K562 (cell line): Measurements from ENCODE around the gene SLC6A8. TPM values are rescaled to one million over a fixed set of nuclear protein-coding genes. Genes with fewer than 3 reads are reported as not detected.

Experiments
- ATAC-seq: fragments of 200-7000 bp; cut with Tn5 transposase; 3 replicates; pipeline ENCODE4 v1.9.1; 2020; ENCODE audit warnings: moderate library complexity
- BruUV-seq: library from RNA; stranded (reverse); fragments of 400-500 nt; replicated peaks from 2 replicates; lab custom pipeline; 2021; lab: Mats Ljungman, UMichigan
- CTCF ChIA-PET: fragments of 300-600 bp; formaldehyde crosslinking; extraction: SDS; loops from one replicate; lab custom pipeline; 2021; ENCODE audit warnings: low intra/inter-chr PET ratio; lab: Yijun Ruan, JAX
- POLR2A ChIA-PET: fragments of 300-600, 350-650 bp; sonication (Branson Sonifier 250); formaldehyde crosslinking; extraction: SDS; loops from one replicate; lab custom pipeline; 2021; ENCODE audit warnings: antibody characterized with exemption, inconsistent platforms; lab: Yijun Ruan, JAX
- DNase-seq, 4 experiments: peaks; one replicate each; pipeline versions ENCODE4 v3.0.0 to v3.0.0-alpha.2; 2011 to 2018; ENCODE audit warnings: low spot score in 3 of 4, mixed read lengths in 3 of 4; ENCODE audit errors: extremely low read depth in 1 of 4
- FAIRE-seq: peaks from 2 replicates; lab custom pipeline; 2011; peaks lifted over from hg19 to GRCh38; lab: Jason Lieb, UNC
- H2AFZ ChIP-seq: 2 replicates; pipeline ENCODE4 v1.6.0; 2011; ENCODE audit warnings: low read depth, low read length, control low read depth, inconsistent platforms
- H3K27ac ChIP-seq: fragments of 200-600 bp; 3 replicates; pipeline ENCODE4 v1.8.0; 2011; ENCODE audit warnings: low read depth, mild to moderate bottlenecking, control low read depth, inconsistent platforms, low read length, moderate library complexity, mixed read lengths; ENCODE audit errors: extremely low read depth
- H3K27me3 ChIP-seq, 2 experiments: fragments of 300-600 bp in 1 of 2; 2 replicates in 1 of 2; 3 replicates in 1 of 2; pipeline versions ENCODE4 v1.6.0 to v1.8.0; 2011; ENCODE audit warnings: inconsistent platforms in 2 of 2, low read length in 2 of 2, mild to moderate bottlenecking in 1 of 2, mixed read lengths in 1 of 2, moderate library complexity in 1 of 2; ENCODE audit not compliant: control insufficient read depth in 2 of 2, insufficient read depth in 2 of 2
- H3K36me3 ChIP-seq: fragments of 300-600 bp; 3 replicates; pipeline ENCODE4 v1.8.0; 2011; ENCODE audit warnings: mild to moderate bottlenecking, low read length, inconsistent platforms; ENCODE audit not compliant: control insufficient read depth, insufficient read depth
- H3K4me1 ChIP-seq, 2 experiments: fragments of 200-600 bp in 1 of 2; replicated peaks in 1 of 2; 2 replicates in 1 of 2; 3 replicates in 1 of 2; pipeline versions ENCODE4 v1.5.1 to v1.8.0; 2011; ENCODE audit warnings: inconsistent platforms in 2 of 2, low read length in 2 of 2, mild to moderate bottlenecking in 1 of 2, mixed read lengths in 1 of 2, moderate library complexity in 1 of 2; ENCODE audit not compliant: control insufficient read depth in 2 of 2, insufficient read depth in 2 of 2
- H3K4me2 ChIP-seq: 2 replicates; pipeline ENCODE4 v1.6.1; 2011; ENCODE audit warnings: low read length, control low read depth, inconsistent platforms, mixed read lengths; ENCODE audit not compliant: insufficient read depth
- H3K4me3 ChIP-seq: fragments of 200-600 bp; sonication (generic), shearing (Covaris generic); 2 replicates; pipeline ENCODE4 v1.5.1; 2016; ENCODE audit warnings: control low read depth, inconsistent platforms
- H3K79me2 ChIP-seq: fragments of 200-600 bp; 3 replicates; pipeline ENCODE4 v1.8.0; 2011; ENCODE audit warnings: low read length, inconsistent platforms; ENCODE audit not compliant: control insufficient read depth, insufficient read depth
- H3K9ac ChIP-seq, 2 experiments: 2 replicates each; pipeline versions ENCODE4 v1.6.0 to v1.6.1; 2011; ENCODE audit warnings: low read depth in 2 of 2, low read length in 2 of 2, control low read depth in 1 of 2, inconsistent platforms in 1 of 2, mild to moderate bottlenecking in 1 of 2, mixed read lengths in 1 of 2; ENCODE audit not compliant: insufficient read depth in 1 of 2
- H3K9me1 ChIP-seq: one replicate; pipeline ENCODE4 v1.6.0; 2011; ENCODE audit warnings: inconsistent platforms, mild to moderate bottlenecking, low read length, moderate library complexity; ENCODE audit not compliant: control insufficient read depth, insufficient read depth
- H3K9me3 ChIP-seq: replicated peaks from 2 replicates; pipeline ENCODE4 v1.5.1; 2011; ENCODE audit warnings: low read depth, low read length, inconsistent platforms; ENCODE audit not compliant: control insufficient read depth, insufficient read depth
- H4K20me1 ChIP-seq: replicated peaks from 2 replicates; pipeline ENCODE4 v1.6.1; 2011; ENCODE audit warnings: low read length, inconsistent platforms, mixed read lengths; ENCODE audit not compliant: control insufficient read depth, insufficient read depth
- ATF1 ChIP-seq, 2 experiments: fragments of 450-650 bp in 1 of 2; IDR thresholded peaks; 2 replicates each; pipeline ENCODE4 v1.6.1; 2016; ENCODE audit warnings: missing compliant biosample characterization in 1 of 2, missing genetic modification characterization in 1 of 2
- ERF ChIP-seq: fragments of 450-650 bp; formaldehyde crosslinking; IDR thresholded peaks from 2 replicates; pipeline ENCODE4 v1.4.0; 2020; ENCODE audit warnings: mild to moderate bottlenecking, mixed read lengths
- ESRRA ChIP-seq: fragments of 450-650 bp; IDR thresholded peaks from 2 replicates; pipeline ENCODE4 v1.6.1; 2014; ENCODE audit warnings: low read depth, mild to moderate bottlenecking, moderate library complexity, borderline replicate concordance
- POLR2B ChIP-seq: fragments of 450-650 bp; IDR thresholded peaks from 2 replicates; pipeline ENCODE4 v1.6.1; 2018; ENCODE audit warnings: low read depth; ENCODE audit not compliant: partially characterized antibody
- RBFOX2 ChIP-seq: fragments of 200-400 bp; formaldehyde crosslinking; IDR thresholded peaks from 2 replicates; pipeline ENCODE4 v1.6.1; 2017; ENCODE audit warnings: low read depth, mild to moderate bottlenecking, low read length, moderate library complexity
- SPI1 ChIP-seq: IDR thresholded peaks from 2 replicates; pipeline ENCODE4 v1.6.1; 2011; ENCODE audit warnings: low read depth, low read length, control low read depth, borderline replicate concordance
- TBL1XR1 ChIP-seq, 2 experiments: IDR thresholded peaks; 2 replicates each; pipeline ENCODE4 v1.6.1; 2012; ENCODE audit warnings: improper control_type of control experiment in 2 of 2, low read length in 2 of 2, mild to moderate bottlenecking in 1 of 2
- ZFX ChIP-seq: sonication (generic); formaldehyde crosslinking; IDR thresholded peaks from 2 replicates; pipeline ENCODE4 v1.8.0; 2022; ENCODE audit warnings: mild to moderate bottlenecking, missing genetic modification reagents, moderate library complexity
- ZNF263 ChIP-seq: sonication (generic); formaldehyde crosslinking; IDR thresholded peaks from 2 replicates; pipeline ENCODE4 v1.8.0; 2022; ENCODE audit warnings: mild to moderate bottlenecking, missing genetic modification reagents, borderline replicate concordance
- ZNF584 ChIP-seq: fragments of 200-800 bp; sonication (Bioruptor generic); IDR thresholded peaks from 2 replicates; pipeline ENCODE4 v1.6.1; 2016; ENCODE audit warnings: low read depth, mild to moderate bottlenecking, missing genetic modification characterization, missing compliant biosample characterization
- WGBS: fragments of 100-300 bp; shearing (Covaris generic); methylation state at CpG from one replicate; pipeline ENCODE4 v1.1.6; 2016; ENCODE audit warnings: low coverage, mixed read lengths; ENCODE audit not compliant: insufficient coverage; ENCODE audit errors: missing lambda C conversion rate; 5-methylcytosine and 5-hydroxymethylcytosine counted together
- in situ Hi-C: fragments of 300-500 bp; cut with MboI; formaldehyde crosslinking; loops from 4 replicates; pipeline ENCODE4 v1.15.0; 2018; ENCODE audit warnings: inconsistent platforms, mixed read lengths
- intact Hi-C: fragments of 100-400 bp; cut with micrococcal nuclease; formaldehyde crosslinking; loops from 2 replicates; pipeline ENCODE4 v1.14.2; 2022
- polyA plus RNA-seq, 8 experiments: library from polyadenylated mRNA; depleted of rRNA in 4 of 8; stranded (reverse) in 5 of 8; unstranded in 3 of 8; fragments of >200 nt; fragmentation: Nextera tagmentation in 2 of 8; fragmentation: Illumina TruSeq in 1 of 8; extraction: Ambion mirVana in 2 of 8; extraction: Trizol in 1 of 8; gene quantifications; 2 replicates each; pipeline versions ENCODE4 v1.2.1 to v1.2.3, GENCODE V29; 2011 to 2014; ENCODE audit warnings: inconsistent platforms in 1 of 8, missing spikeins in 1 of 8
- total RNA-seq, 7 experiments: library from RNA; depleted of rRNA in 6 of 7; stranded (reverse); fragments of >200 nt in 6 of 7; fragmentation: Illumina TruSeq in 2 of 7; extraction: Trizol in 2 of 7; gene quantifications; 2 replicates each; pipeline versions ENCODE4 v1.2.1 to v1.2.3, GENCODE V29; 2011 to 2021; ENCODE audit warnings: low replicate concordance in 1 of 7
- TF ChIP-seq, protein P1 (sequence below): IDR thresholded peaks from 2 replicates; pipeline ENCODE4 v1.6.1; 2011; ENCODE audit not compliant: insufficient read length; ENCODE audit errors: extremely low read depth
- TF ChIP-seq, protein P2 (sequence below): fragments of 250-450 bp; sonication (Bioruptor Pico); IDR thresholded peaks from 2 replicates; pipeline ENCODE4 v1.5.0; 2021; ENCODE audit warnings: mild to moderate bottlenecking, borderline replicate concordance
- TF ChIP-seq, protein P3 (sequence below): sonication (generic); IDR thresholded peaks from 2 replicates; pipeline ENCODE4 v1.6.1; 2016
- TF ChIP-seq, protein P4 (sequence below), 2 experiments: fragments of 450-650 bp in 1 of 2; sonication (generic) in 1 of 2; formaldehyde crosslinking in 1 of 2; IDR thresholded peaks in 1 of 2; conservative IDR thresholded peaks in 1 of 2; 2 replicates each; pipeline versions ENCODE4 v1.6.1 to v1.8.1; 2016 to 2023; ENCODE audit warnings: mild to moderate bottlenecking in 2 of 2, moderate library complexity in 2 of 2, inconsistent platforms in 1 of 2, missing genetic modification reagents in 1 of 2

The SLC6A8 gene
- total and polyA plus RNA-seq, 9 of the 15 experiments (the other 6 are each of a cell fraction or from before 2014, with no cell fraction given), result 0.68 to 144 (median 34.3) TPM

DNA sequence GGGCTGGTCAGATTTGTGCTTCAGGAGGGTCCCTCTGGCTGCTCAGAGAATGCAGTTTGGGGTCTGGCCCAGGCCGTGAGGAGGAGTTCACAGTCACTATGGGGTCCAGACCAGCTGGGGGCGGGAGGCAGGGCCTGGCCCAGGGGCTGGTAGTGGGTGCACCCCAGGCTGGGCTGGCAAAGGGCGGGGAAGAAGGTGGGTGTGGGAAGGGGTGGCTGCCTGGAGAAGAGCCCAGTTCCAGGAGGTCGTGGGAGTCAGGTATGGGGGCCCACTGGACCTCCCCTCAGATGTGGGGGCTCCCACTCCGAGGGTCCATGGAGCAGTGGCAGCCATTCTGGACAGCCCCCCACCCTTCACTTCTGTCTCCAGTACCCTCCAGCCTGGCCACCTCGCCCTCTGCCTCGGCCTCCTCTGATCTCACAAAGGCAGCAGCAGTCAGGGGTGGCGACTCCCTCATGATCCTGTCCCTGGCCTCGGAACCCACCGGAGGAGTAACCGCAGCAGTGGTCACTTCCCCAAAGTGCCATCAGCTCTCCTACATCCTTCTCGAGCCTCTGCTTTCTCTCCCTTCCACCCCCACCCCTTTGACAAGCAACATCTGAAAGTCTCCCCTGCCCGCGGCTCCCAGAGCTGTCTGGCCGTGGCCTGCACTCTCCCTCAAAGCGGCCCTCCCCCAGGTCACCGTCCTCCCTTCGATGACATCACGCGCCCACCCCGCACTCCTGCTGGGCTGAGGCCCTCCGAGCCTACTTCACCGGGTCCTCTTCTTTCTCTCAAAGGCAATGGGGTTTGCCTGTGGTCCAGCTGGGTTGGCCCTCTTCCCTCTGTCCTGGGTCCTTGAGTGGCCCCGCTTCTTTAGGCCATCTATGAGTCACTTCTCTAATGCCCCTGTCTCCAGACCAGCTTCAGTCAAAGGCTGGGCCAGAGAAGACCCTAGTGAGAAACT lies 1.7 kb upstream of the SLC6A8 start:
- H3K27ac ChIP-seq, result peak overlapping the region; percentile 92; the same call in 2 of the 3 replicates
- H3K4me1 ChIP-seq, result peaks cover 16 to 51% of the 10 kb centered on the region in 2 experiments; a peak in 4 of 5 replicates
- peaks cover 26% of the 10 kb centered on the region for H3K79me2 ChIP-seq
- FAIRE-seq, result peak; percentile 37
- H3K4me3 ChIP-seq, result peak overlapping the region; percentile 49
- H3K36me3 ChIP-seq, result peaks cover 13% of the 10 kb centered on the region; the same call in 1 of the 3 replicates
- in situ Hi-C loops (no loop called here), intact Hi-C loops (loop anchor here (1.0 kb wide), 1 partner anchor 10 kb away; no protein-coding TSS in a partner anchor)
- ChIA-PET CTCF (no interaction called here), POLR2A (interaction anchor here (1.0 kb wide), 2 partner anchors 23 to 45 kb away, joined by 3 read pairs; no protein-coding TSS in a partner anchor)
- peaks cover 1% of the 10 kb centered on the region; the same call in 1 of the 2 replicates for H3K9me3 ChIP-seq
- ATAC-seq, result peak; percentile 54
- H3K27me3 ChIP-seq, result no peaks in the 10 kb centered on the region
- H3K9me1 ChIP-seq, result no peaks in the 10 kb centered on the region
- peaks cover 8% of the 10 kb centered on the region for H4K20me1 ChIP-seq
- DNase-seq, result peak; percentile 33 to 69 (median 36)
- peak overlapping the region; percentile 78 for H3K4me2 ChIP-seq
- peak overlapping the region; percentile 71 to 86 for H3K9ac ChIP-seq
- peak overlapping the region; percentile 79 for H2AFZ ChIP-seq
- WGBS, result 16% methylated on average over 22 of the region's 24 CpGs
- BruUV-seq, result TSS peak; percentile 68
- TF ChIP-seq, protein P1, sequence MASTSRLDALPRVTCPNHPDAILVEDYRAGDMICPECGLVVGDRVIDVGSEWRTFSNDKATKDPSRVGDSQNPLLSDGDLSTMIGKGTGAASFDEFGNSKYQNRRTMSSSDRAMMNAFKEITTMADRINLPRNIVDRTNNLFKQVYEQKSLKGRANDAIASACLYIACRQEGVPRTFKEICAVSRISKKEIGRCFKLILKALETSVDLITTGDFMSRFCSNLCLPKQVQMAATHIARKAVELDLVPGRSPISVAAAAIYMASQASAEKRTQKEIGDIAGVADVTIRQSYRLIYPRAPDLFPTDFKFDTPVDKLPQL, result no peak
- no peak for TF ChIP-seq POLR2B
- no peak for TF ChIP-seq ZNF584 (CRISPR knock-in tag)
- no peak for TF ChIP-seq ERF (CRISPR knock-in tag)
- TF ChIP-seq ZFX, result peak; percentile 69
- TF ChIP-seq, protein P2, sequence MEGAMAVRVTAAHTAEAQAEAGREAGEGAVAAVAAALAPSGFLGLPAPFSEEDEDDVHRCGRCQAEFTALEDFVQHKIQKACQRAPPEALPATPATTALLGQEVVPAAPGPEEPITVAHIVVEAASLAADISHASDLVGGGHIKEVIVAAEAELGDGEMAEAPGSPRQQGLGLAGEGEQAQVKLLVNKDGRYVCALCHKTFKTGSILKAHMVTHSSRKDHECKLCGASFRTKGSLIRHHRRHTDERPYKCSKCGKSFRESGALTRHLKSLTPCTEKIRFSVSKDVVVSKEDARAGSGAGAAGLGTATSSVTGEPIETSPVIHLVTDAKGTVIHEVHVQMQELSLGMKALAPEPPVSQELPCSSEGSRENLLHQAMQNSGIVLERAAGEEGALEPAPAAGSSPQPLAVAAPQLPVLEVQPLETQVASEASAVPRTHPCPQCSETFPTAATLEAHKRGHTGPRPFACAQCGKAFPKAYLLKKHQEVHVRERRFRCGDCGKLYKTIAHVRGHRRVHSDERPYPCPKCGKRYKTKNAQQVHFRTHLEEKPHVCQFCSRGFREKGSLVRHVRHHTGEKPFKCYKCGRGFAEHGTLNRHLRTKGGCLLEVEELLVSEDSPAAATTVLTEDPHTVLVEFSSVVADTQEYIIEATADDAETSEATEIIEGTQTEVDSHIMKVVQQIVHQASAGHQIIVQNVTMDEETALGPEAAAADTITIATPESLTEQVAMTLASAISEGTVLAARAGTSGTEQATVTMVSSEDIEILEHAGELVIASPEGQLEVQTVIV (CRISPR knock-in tag), result no peak
- TF ChIP-seq SPI1, result peak; percentile 72
- no peak for TF ChIP-seq ATF1 (CRISPR knock-in tag; IDR thresholded peaks at IDR 0.05)
- peak; percentile 81 for TF ChIP-seq ATF1 (tag; IDR thresholded peaks at IDR 0.05)
- peak; percentile 30; the same call in 1 of the 2 replicates for TF ChIP-seq ESRRA
- TF ChIP-seq, protein P3, sequence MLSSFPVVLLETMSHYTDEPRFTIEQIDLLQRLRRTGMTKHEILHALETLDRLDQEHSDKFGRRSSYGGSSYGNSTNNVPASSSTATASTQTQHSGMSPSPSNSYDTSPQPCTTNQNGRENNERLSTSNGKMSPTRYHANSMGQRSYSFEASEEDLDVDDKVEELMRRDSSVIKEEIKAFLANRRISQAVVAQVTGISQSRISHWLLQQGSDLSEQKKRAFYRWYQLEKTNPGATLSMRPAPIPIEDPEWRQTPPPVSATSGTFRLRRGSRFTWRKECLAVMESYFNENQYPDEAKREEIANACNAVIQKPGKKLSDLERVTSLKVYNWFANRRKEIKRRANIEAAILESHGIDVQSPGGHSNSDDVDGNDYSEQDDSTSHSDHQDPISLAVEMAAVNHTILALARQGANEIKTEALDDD, result no peak
- no peak for TF ChIP-seq TBL1XR1 (IDR thresholded peaks at IDR 0.05; ENCODE audit: low read length in 2 of 2)
- TF ChIP-seq, protein P4, sequence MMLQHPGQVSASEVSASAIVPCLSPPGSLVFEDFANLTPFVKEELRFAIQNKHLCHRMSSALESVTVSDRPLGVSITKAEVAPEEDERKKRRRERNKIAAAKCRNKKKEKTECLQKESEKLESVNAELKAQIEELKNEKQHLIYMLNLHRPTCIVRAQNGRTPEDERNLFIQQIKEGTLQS (IDR thresholded peaks at IDR 0.05), result peak; percentile 80
- TF ChIP-seq, protein P4 (CRISPR knock-in tag; conservative IDR thresholded peaks at IDR 0.05), result no peak
- TF ChIP-seq ZNF263 (CRISPR knock-in tag), result peak; percentile 98
- TF ChIP-seq RBFOX2, result 0 out of 2 replicates have a peak, but pooled peaks have one; percentile 28
